HL-60 (cell line): ENCODE measurements around the gene NHLH2.

Source experiments
- DNase-seq, 2 experiments: peaks; one replicate each; pipeline ENCODE4 v3.0.0-alpha.2; 2010 to 2020; ENCODE audit warnings: low read depth in 1 of 2, low spot score in 1 of 2
- H3K27ac ChIP-seq: fragments of 250-450 bp; sonication (Bioruptor Pico); replicated peaks from 2 replicates; pipeline ENCODE4 v1.5.1; 2020; ENCODE audit warnings: mild to moderate bottlenecking, moderate library complexity
- H3K27me3 ChIP-seq: fragments of 250-450 bp; sonication (Bioruptor Pico); 2 replicates; pipeline ENCODE4 v1.5.1; 2021; ENCODE audit warnings: mild to moderate bottlenecking, moderate library complexity; ENCODE audit not compliant: insufficient read depth, poor library complexity, severe bottlenecking
- H3K4me3 ChIP-seq: replicated peaks from 2 replicates; pipeline ENCODE4 v1.5.1; 2011; ENCODE audit warnings: mild to moderate bottlenecking, control low read depth, low read length; ENCODE audit not compliant: insufficient read depth
- CTCF ChIP-seq: IDR thresholded peaks from one replicate; pipeline ENCODE4 v1.5.1; 2011; ENCODE audit warnings: low read length, control low read depth, inconsistent platforms; ENCODE audit not compliant: insufficient read depth
- GABPA ChIP-seq: IDR thresholded peaks from 2 replicates; pipeline ENCODE4 v1.6.1; 2012; ENCODE audit warnings: low read depth
- POLR2AphosphoS5 ChIP-seq: IDR thresholded peaks from 2 replicates; pipeline ENCODE4 v1.6.1; 2012; ENCODE audit warnings: low read depth
- SPI1 ChIP-seq: IDR thresholded peaks from 2 replicates; pipeline ENCODE4 v1.6.1; 2012; ENCODE audit warnings: low read depth, mild to moderate bottlenecking, borderline replicate concordance
- TF ChIP-seq, protein P1 (sequence below): IDR thresholded peaks from 2 replicates; pipeline ENCODE4 v1.6.1; 2012; ENCODE audit warnings: low read depth; ENCODE audit not compliant: insufficient replicate concordance

The NHLH2 gene

DNA sequence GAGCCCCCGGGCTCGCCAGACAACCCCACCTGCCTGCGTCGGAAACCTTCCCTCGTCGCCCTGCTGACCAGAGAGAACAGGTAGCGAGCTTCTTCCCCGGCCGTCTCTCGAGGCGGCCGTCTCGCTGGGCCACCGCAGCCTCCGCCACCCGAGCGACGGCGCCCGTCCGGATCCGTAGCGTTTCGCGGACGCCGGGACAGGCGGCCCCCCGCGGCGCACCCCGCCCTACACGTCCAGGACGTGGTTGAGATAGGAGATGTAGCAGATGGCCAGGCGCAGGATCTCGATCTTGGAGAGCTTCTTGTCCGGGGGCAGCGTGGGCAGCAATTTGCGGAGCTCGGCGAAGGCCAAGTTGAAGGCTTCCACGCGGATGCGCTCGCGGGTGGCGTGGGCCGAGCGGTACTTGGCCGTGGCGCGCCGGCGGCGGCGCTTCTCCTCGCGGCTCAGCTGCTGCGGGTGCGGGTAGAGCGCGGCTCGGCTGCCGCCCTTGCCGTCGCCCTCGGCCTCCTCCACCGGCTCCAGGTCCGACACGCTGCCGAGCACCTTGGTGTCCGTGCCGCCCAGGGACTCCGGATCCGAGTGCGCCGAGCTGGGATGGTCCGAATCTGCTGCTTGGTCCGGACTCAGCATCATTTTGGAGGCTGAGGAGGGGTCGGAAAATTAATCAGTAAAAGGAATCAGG is 3.0 kb downstream of the NHLH2 start:
- TF ChIP-seq SPI1 (no peak), POLR2AphosphoS5 (no peak), GABPA (no peak), CTCF (no peak)
- TF ChIP-seq, protein P1, sequence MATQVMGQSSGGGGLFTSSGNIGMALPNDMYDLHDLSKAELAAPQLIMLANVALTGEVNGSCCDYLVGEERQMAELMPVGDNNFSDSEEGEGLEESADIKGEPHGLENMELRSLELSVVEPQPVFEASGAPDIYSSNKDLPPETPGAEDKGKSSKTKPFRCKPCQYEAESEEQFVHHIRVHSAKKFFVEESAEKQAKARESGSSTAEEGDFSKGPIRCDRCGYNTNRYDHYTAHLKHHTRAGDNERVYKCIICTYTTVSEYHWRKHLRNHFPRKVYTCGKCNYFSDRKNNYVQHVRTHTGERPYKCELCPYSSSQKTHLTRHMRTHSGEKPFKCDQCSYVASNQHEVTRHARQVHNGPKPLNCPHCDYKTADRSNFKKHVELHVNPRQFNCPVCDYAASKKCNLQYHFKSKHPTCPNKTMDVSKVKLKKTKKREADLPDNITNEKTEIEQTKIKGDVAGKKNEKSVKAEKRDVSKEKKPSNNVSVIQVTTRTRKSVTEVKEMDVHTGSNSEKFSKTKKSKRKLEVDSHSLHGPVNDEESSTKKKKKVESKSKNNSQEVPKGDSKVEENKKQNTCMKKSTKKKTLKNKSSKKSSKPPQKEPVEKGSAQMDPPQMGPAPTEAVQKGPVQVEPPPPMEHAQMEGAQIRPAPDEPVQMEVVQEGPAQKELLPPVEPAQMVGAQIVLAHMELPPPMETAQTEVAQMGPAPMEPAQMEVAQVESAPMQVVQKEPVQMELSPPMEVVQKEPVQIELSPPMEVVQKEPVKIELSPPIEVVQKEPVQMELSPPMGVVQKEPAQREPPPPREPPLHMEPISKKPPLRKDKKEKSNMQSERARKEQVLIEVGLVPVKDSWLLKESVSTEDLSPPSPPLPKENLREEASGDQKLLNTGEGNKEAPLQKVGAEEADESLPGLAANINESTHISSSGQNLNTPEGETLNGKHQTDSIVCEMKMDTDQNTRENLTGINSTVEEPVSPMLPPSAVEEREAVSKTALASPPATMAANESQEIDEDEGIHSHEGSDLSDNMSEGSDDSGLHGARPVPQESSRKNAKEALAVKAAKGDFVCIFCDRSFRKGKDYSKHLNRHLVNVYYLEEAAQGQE: no peak
- H3K27me3 ChIP-seq: peaks cover 49% of the 10 kb centered on the region
- no peak for DNase-seq
- no peak overlapping the region for H3K4me3 ChIP-seq
- no peak overlapping the region for H3K27ac ChIP-seq

DNA sequence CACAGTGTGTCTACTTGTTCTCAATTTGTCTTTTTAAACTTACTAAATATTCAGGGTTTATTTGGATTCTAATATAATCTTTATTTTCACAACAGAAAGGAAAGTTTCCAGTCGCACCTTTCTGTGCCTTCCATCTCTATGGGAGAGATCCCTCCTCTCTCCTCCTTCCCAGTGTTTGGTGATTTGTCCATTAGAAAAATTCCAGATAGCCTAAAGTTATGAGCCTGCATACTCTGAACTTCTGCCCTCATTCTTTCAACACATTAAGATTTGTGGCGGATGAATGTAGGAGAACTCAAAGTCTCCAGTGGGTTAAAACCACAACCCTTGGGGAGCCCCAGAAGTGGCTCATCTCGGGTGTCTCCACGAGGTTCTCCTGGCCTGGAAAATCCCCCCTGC is 3.6 kb downstream of the NHLH2 start:
- Histone ChIP-seq H3K4me3 (no peak overlapping the region), H3K27me3 (peaks cover 49% of the 10 kb centered on the region), H3K27ac (no peak overlapping the region)
- DNase-seq: no peak
- TF ChIP-seq SPI1 (no peak), POLR2AphosphoS5 (no peak), CTCF (no peak), GABPA (no peak)
- TF ChIP-seq, protein P1: no peak

DNA sequence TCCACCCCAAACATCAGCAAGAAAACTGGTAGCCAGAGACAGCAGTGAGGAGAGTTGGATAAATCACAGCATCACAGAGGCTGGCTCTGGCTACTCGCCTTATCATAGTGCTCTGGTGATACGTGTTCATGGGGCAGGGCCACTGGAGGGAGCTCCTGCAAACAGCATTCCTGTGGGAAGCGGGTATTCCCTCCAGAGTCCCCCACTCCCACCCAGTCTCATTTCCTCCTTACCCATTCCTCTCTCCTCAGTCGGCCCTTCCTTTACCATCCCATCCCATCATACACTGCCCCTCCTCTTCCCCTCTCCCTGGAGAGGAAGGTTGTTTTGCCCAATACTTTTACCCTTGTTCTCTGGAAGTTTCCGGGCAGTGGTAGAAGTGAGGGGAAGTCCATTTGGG is 7.1 kb downstream of the NHLH2 start:
- no peak overlapping the region for H3K4me3 ChIP-seq
- DNase-seq: no peak
- H3K27ac ChIP-seq: no peak overlapping the region
- TF ChIP-seq CTCF (no peak), GABPA (no peak), POLR2AphosphoS5 (no peak), SPI1 (no peak)
- H3K27me3 ChIP-seq: peaks cover 25% of the 10 kb centered on the region

DNA sequence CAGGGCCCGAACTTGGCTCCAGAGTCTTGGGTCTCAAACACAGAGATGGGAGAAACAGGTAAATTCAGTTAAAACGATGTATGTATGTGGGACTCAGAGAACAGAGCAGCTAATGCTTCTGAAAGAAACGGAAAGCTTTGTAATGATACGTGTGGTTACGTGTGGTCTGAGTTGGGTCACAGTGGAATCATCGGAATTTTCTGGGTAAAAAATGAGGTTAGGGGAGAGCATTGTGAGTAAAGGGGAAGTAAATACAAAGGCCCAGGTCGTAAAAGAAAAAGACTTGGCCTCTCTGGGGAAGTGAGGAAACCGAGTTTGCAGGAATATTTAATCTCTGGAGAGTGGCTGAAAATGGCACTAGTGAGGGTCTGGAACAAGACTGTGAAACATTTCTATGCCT is 8.3 kb downstream of the NHLH2 start:
- TF ChIP-seq GABPA: no peak
- no peak for TF ChIP-seq CTCF
- TF ChIP-seq, protein P1: no peak
- TF ChIP-seq POLR2AphosphoS5: no peak
- TF ChIP-seq SPI1: no peak
- H3K27ac ChIP-seq: no peak overlapping the region
- H3K4me3 ChIP-seq: no peak overlapping the region
- peaks cover 17% of the 10 kb centered on the region for H3K27me3 ChIP-seq
- no peak for DNase-seq
